ENCODE results near the gene TAGAP.

TAGAP gene

DNA sequence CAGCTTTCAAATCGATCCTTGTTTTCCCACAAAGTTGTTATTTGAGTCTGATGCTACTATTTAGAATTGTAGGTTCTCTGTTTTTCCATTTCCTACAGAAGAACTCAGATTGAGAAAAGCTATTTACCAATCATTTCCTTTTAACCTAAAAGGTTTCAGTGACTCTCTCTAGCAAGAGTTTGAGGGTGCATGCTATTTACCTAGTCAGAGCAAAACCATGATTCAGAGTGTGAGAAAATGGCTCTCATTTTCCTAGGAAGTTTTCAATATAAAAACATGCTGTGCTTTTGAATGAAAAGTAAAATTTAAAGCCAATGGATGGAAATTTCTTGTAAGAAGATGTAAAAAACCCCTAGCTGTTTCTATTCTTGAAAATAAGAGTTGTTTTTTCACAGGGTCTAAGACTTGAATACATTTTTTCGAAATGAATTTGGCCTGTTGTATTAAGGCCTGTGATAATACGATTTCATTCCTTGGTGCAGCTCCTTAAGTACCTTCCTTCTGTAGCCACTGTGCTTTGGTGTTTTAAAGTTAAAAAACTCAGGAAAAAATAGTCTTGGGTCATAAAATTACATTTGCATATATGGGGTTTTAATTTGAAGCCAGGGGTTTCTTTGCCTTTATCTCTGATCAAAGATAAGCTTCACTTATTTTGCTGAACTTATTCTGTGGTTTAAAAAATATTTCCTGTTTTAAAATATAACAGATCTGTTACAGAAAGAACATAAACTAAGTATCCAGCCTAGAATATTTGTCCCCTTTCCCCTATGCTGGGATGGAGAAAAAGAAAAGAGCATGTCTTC, 26.8 kb downstream of the TAGAP start:
- H2BK12ac ChIP-seq (ENCODE audit: low read length): no peak overlapping the region
- H3K27me3 ChIP-seq (ENCODE audit: control insufficient read depth in 3 of 3, insufficient read depth in 3 of 3, low read depth in 1 of 3, low read length in 3 of 3): no peaks in the 10 kb centered on the region
- no peak overlapping the region for H2BK5ac ChIP-seq (ENCODE audit: low read length)
- no peak for DNase-seq (ENCODE audit: low spot score)
- no peak overlapping the region for H3K9ac ChIP-seq (ENCODE audit: low read depth, low read length, poor library complexity)
- no peak overlapping the region for H4K8ac ChIP-seq (ENCODE audit: low read depth, low read length)
- no peak overlapping the region for H3K4me2 ChIP-seq (ENCODE audit: insufficient read depth, low read length, poor library complexity, severe bottlenecking)
- no peak overlapping the region for H3K14ac ChIP-seq (ENCODE audit: low read length)
- no peak overlapping the region for H2BK15ac ChIP-seq (ENCODE audit: low read length)
- no peak overlapping the region for H3K18ac ChIP-seq (ENCODE audit: low read length)
- H3K79me1 ChIP-seq (ENCODE audit: low read depth, low read length): no peaks in the 10 kb centered on the region
- H2AK5ac ChIP-seq (ENCODE audit: low read depth, low read length): no peak overlapping the region
- H3K4me3 ChIP-seq (ENCODE audit: low read length in 2 of 2): no peak overlapping the region
- H3K23ac ChIP-seq (ENCODE audit: low read depth, low read length, poor library complexity): no peak overlapping the region
- WGBS, 2 donors (ENCODE audit: extremely low coverage in 2 of 2, insufficient read length in 2 of 2, insufficient replicate concordance in 1 of 2): no CpG with 5 or more reads among the region's 3 CpGs
- H2AFZ ChIP-seq (ENCODE audit: low read length): no peak overlapping the region
- no peak overlapping the region for H3K4ac ChIP-seq (ENCODE audit: low read length)
- H3K36me3 ChIP-seq (replicated peaks in 1 of 2; ENCODE audit: control insufficient read depth in 2 of 2, insufficient read depth in 2 of 2, low read length in 2 of 2): no peaks in the 10 kb centered on the region
- H3K9me3 ChIP-seq (replicated peaks in 1 of 2; ENCODE audit: control insufficient read depth in 2 of 2, insufficient read depth in 1 of 2, low read depth in 1 of 2, low read length in 2 of 2): peaks cover 0 to 6% of the 10 kb centered on the region in 2 donors
- H2BK120ac ChIP-seq (ENCODE audit: low read depth, low read length): no peak overlapping the region
- no peak overlapping the region for H4K91ac ChIP-seq (ENCODE audit: low read depth, low read length, poor library complexity)
- H3K4me1 ChIP-seq (ENCODE audit: control insufficient read depth in 2 of 2, insufficient read depth in 1 of 2, low read depth in 1 of 2, low read length in 2 of 2): no peaks in the 10 kb centered on the region
- H3K27ac ChIP-seq (replicated peaks; ENCODE audit: low read length): no peak overlapping the region

DNA sequence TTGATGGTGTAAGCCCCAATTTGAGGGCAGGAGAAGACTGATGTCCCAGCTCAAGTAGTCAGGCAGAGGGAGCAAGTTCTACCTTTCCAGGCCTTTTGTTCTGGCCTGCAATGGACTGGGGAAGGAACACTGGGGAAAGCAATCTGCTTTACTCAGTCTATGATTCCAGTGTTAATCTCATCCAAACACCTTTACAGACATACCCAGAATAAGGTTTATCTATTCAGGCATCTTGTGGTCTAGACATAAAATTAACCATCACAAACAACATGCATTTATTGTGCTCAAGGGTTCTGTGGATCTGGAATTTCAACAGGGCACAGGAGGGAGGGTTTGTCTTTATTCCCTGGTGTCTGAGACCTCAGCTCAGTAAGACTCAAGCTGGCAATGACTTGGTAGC, 30.4 kb downstream of the TAGAP start:
- H3K27ac ChIP-seq (replicated peaks; ENCODE audit: low read length): no peak overlapping the region
- DNase-seq (ENCODE audit: low spot score): no peak
- H2BK12ac ChIP-seq (ENCODE audit: low read length): no peak overlapping the region
- no peaks in the 10 kb centered on the region for H3K79me1 ChIP-seq (ENCODE audit: low read depth, low read length)
- no peak overlapping the region for H2AFZ ChIP-seq (ENCODE audit: low read length)
- no peak overlapping the region for H3K9ac ChIP-seq (ENCODE audit: low read depth, low read length, poor library complexity)
- H4K8ac ChIP-seq (ENCODE audit: low read depth, low read length): no peak overlapping the region
- no peak overlapping the region for H3K14ac ChIP-seq (ENCODE audit: low read length)
- H3K4ac ChIP-seq (ENCODE audit: low read length): no peak overlapping the region
- H3K27me3 ChIP-seq (ENCODE audit: control insufficient read depth in 3 of 3, insufficient read depth in 3 of 3, low read depth in 1 of 3, low read length in 3 of 3): no peaks in the 10 kb centered on the region
- H3K4me2 ChIP-seq (ENCODE audit: insufficient read depth, low read length, poor library complexity, severe bottlenecking): no peak overlapping the region
- no peak overlapping the region for H2BK15ac ChIP-seq (ENCODE audit: low read length)
- no peak overlapping the region for H3K23ac ChIP-seq (ENCODE audit: low read depth, low read length, poor library complexity)
- H3K18ac ChIP-seq (ENCODE audit: low read length): no peak overlapping the region
- H2BK120ac ChIP-seq (ENCODE audit: low read depth, low read length): no peak overlapping the region
- H2AK5ac ChIP-seq (ENCODE audit: low read depth, low read length): no peak overlapping the region
- no peaks in the 10 kb centered on the region for H3K4me1 ChIP-seq (ENCODE audit: control insufficient read depth in 2 of 2, insufficient read depth in 1 of 2, low read depth in 1 of 2, low read length in 2 of 2)
- no peak overlapping the region for H2BK5ac ChIP-seq (ENCODE audit: low read length)
- H3K9me3 ChIP-seq (replicated peaks in 1 of 2; ENCODE audit: control insufficient read depth in 2 of 2, insufficient read depth in 1 of 2, low read depth in 1 of 2, low read length in 2 of 2): peaks cover 0 to 6% of the 10 kb centered on the region in 2 donors
- no peak overlapping the region for H3K4me3 ChIP-seq (ENCODE audit: low read length in 2 of 2)
- H4K91ac ChIP-seq (ENCODE audit: low read depth, low read length, poor library complexity): no peak overlapping the region
- H3K36me3 ChIP-seq (replicated peaks in 1 of 2; ENCODE audit: control insufficient read depth in 2 of 2, insufficient read depth in 2 of 2, low read length in 2 of 2): no peaks in the 10 kb centered on the region

DNA sequence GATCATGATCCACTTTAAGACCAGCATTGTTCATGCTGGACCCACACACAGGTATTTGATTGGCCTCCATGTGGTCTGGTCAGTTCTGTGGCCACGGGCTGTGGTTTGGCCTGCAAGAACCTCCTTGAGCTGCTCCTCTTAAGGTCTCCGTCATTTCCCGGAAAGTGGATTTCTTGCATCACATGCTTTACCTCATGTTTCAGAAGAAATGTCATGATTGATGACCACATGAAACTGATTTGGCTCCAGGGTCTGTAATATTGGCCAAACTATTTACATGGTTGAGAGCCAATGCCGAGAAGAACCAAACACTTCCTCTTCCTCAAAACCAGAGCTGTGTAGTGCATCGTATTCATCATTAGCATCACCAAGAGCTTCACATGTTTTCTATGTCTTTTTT, 31.6 kb downstream of the TAGAP start:
- no peak for DNase-seq (ENCODE audit: low spot score)
- Histone ChIP-seq H3K4me2 (ENCODE audit: insufficient read depth, low read length, poor library complexity, severe bottlenecking) (no peak overlapping the region), H4K8ac (ENCODE audit: low read depth, low read length) (no peak overlapping the region), H3K4ac (ENCODE audit: low read length) (no peak overlapping the region), H3K27me3 (ENCODE audit: control insufficient read depth in 3 of 3, insufficient read depth in 3 of 3, low read depth in 1 of 3, low read length in 3 of 3) (no peaks in the 10 kb centered on the region), H3K4me1 (ENCODE audit: control insufficient read depth in 2 of 2, insufficient read depth in 1 of 2, low read depth in 1 of 2, low read length in 2 of 2) (no peaks in the 10 kb centered on the region), H3K23ac (ENCODE audit: low read depth, low read length, poor library complexity) (no peak overlapping the region), H2AK5ac (ENCODE audit: low read depth, low read length) (no peak overlapping the region), H3K36me3 (replicated peaks in 1 of 2; ENCODE audit: control insufficient read depth in 2 of 2, insufficient read depth in 2 of 2, low read length in 2 of 2) (no peaks in the 10 kb centered on the region), H2BK120ac (ENCODE audit: low read depth, low read length) (no peak overlapping the region), H3K9me3 (replicated peaks in 1 of 2; ENCODE audit: control insufficient read depth in 2 of 2, insufficient read depth in 1 of 2, low read depth in 1 of 2, low read length in 2 of 2) (peaks cover 0 to 6% of the 10 kb centered on the region in 2 donors), H4K91ac (ENCODE audit: low read depth, low read length, poor library complexity) (no peak overlapping the region), H3K4me3 (ENCODE audit: low read length in 2 of 2) (no peak overlapping the region), H3K9ac (ENCODE audit: low read depth, low read length, poor library complexity) (no peak overlapping the region), H2AFZ (ENCODE audit: low read length) (no peak overlapping the region), H2BK15ac (ENCODE audit: low read length) (no peak overlapping the region), H3K14ac (ENCODE audit: low read length) (no peak overlapping the region), H2BK12ac (ENCODE audit: low read length) (no peak overlapping the region), H3K18ac (ENCODE audit: low read length) (no peak overlapping the region), H2BK5ac (ENCODE audit: low read length) (no peak overlapping the region), H3K27ac (replicated peaks; ENCODE audit: low read length) (no peak overlapping the region), H3K79me1 (ENCODE audit: low read depth, low read length) (no peaks in the 10 kb centered on the region)
- no CpG with 5 or more reads among the region's 5 CpGs for WGBS, 2 donors (ENCODE audit: extremely low coverage in 2 of 2, insufficient read length in 2 of 2, insufficient replicate concordance in 1 of 2)

DNA sequence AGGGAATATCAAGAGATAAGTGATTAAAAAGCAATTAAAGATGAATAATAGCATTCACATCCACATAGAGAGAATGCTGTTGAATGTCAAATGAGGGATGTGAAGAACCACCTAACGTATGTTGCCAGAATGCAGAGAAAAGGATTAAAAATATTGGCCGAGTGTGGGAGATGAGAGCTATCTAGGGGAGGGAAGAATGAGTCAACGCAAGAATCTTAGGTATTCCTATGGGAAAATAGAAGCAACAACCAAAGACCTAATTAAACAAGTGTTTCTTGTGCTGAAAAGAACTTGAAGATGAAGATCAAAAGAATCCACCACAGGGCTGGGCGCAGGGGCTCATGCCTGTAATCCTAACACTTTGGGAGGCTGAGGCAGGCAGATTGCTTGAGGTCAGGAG, 32.6 kb downstream of the TAGAP start:
- DNase-seq (ENCODE audit: low spot score): no peak
- no peak overlapping the region for H3K14ac ChIP-seq (ENCODE audit: low read length)
- H2BK15ac ChIP-seq (ENCODE audit: low read length): no peak overlapping the region
- no peaks in the 10 kb centered on the region for H3K4me1 ChIP-seq (ENCODE audit: control insufficient read depth in 2 of 2, insufficient read depth in 1 of 2, low read depth in 1 of 2, low read length in 2 of 2)
- H3K4me2 ChIP-seq (ENCODE audit: insufficient read depth, low read length, poor library complexity, severe bottlenecking): no peak overlapping the region
- no peak overlapping the region for H3K23ac ChIP-seq (ENCODE audit: low read depth, low read length, poor library complexity)
- no peak overlapping the region for H2AK5ac ChIP-seq (ENCODE audit: low read depth, low read length)
- H3K27me3 ChIP-seq (ENCODE audit: control insufficient read depth in 3 of 3, insufficient read depth in 3 of 3, low read depth in 1 of 3, low read length in 3 of 3): no peaks in the 10 kb centered on the region
- H3K36me3 ChIP-seq (replicated peaks in 1 of 2; ENCODE audit: control insufficient read depth in 2 of 2, insufficient read depth in 2 of 2, low read length in 2 of 2): no peaks in the 10 kb centered on the region
- H3K27ac ChIP-seq (replicated peaks; ENCODE audit: low read length): no peak overlapping the region
- no peak overlapping the region for H3K9ac ChIP-seq (ENCODE audit: low read depth, low read length, poor library complexity)
- peaks cover 0 to 6% of the 10 kb centered on the region in 2 donors for H3K9me3 ChIP-seq (replicated peaks in 1 of 2; ENCODE audit: control insufficient read depth in 2 of 2, insufficient read depth in 1 of 2, low read depth in 1 of 2, low read length in 2 of 2)
- H2BK12ac ChIP-seq (ENCODE audit: low read length): no peak overlapping the region
- no peak overlapping the region for H3K4ac ChIP-seq (ENCODE audit: low read length)
- no peak overlapping the region for H3K4me3 ChIP-seq (ENCODE audit: low read length in 2 of 2)
- no peak overlapping the region for H2BK120ac ChIP-seq (ENCODE audit: low read depth, low read length)
- no peak overlapping the region for H3K18ac ChIP-seq (ENCODE audit: low read length)
- no peak overlapping the region for H2BK5ac ChIP-seq (ENCODE audit: low read length)
- H3K79me1 ChIP-seq (ENCODE audit: low read depth, low read length): no peaks in the 10 kb centered on the region
- no CpG with 5 or more reads among the region's 4 CpGs for WGBS, 2 donors (ENCODE audit: extremely low coverage in 2 of 2, insufficient read length in 2 of 2, insufficient replicate concordance in 1 of 2)
- H2AFZ ChIP-seq (ENCODE audit: low read length): no peak overlapping the region
- H4K91ac ChIP-seq (ENCODE audit: low read depth, low read length, poor library complexity): no peak overlapping the region
- no peak overlapping the region for H4K8ac ChIP-seq (ENCODE audit: low read depth, low read length)

Data from neuronal stem cell (in vitro differentiated cells).